Measurements from ENCODE around the gene AKAP13. TPM values are rescaled to one million over a fixed set of nuclear protein-coding genes. Genes with fewer than 3 reads are reported as not detected.

AKAP13 gene
- total and polyA plus RNA-seq, 2 of the 8 experiments (the other 6 are each of a cell fraction or from before 2014, with no cell fraction given), result 14.0 to 46.2 TPM

DNA sequence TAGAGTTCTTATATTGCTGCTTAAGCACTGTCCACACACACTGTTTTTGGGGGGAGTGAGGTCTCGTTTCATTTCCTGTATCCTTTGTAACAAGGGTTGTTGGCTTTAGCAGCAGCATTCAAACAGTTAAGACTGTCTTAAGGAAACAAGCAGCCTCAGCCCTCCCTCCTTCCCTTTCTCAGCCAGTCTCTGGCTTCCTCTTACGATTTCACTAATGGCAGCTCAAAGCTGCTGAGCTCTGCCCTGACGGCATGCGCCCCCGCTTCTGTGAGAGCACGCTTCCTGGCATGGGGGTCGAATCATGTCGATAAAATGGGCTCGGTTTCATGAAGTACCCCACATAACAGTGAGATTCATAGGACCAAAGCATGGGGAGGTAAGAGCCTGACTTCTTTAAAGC, 309.3 kb downstream of the AKAP13 start:
- Histone ChIP-seq H3K18ac (ENCODE audit: extremely low read depth, low read length) (peak overlapping the region; percentile 63; the same call in 1 of the 2 replicates), H3K27me3 (replicated peaks in 1 of 4; ENCODE audit: control insufficient read depth in 3 of 4, extremely low read depth in 1 of 4, insufficient read depth in 3 of 4, low read length in 3 of 4) (no peaks in the 10 kb centered on the region), H2BK15ac (ENCODE audit: low read length) (no peak overlapping the region), H2BK120ac (replicated peaks; ENCODE audit: low read depth, low read length) (no peak overlapping the region), H3K23ac (ENCODE audit: insufficient read length) (no peak overlapping the region), H4K91ac (replicated peaks; ENCODE audit: insufficient read length, low read length) (no peak overlapping the region), H3K4me3 (ENCODE audit: extremely low read depth in 1 of 4, insufficient read depth in 2 of 4, low read depth in 3 of 4, low read length in 4 of 4) (peak overlapping the region in 1 of 4 experiments; percentile 37; a peak in 3 of 8 replicates), H3K23me2 (ENCODE audit: low read depth, low read length) (no peaks in the 10 kb centered on the region; the same call in 1 of the 2 replicates), H3K9me3 (ENCODE audit: insufficient read depth in 2 of 2, low read depth in 1 of 2, low read length in 1 of 2) (no peaks in the 10 kb centered on the region), H4K5ac (ENCODE audit: insufficient read length, low read depth, low read length) (peak overlapping the region; percentile 54), H2AK5ac (ENCODE audit: low read depth, low read length) (no peak overlapping the region), H3K79me1 (ENCODE audit: low read depth, low read length) (no peaks in the 10 kb centered on the region), H3K4me2 (ENCODE audit: insufficient read depth in 1 of 2, low read depth in 2 of 2, low read length in 2 of 2) (peak overlapping the region; percentile 53 to 59; a peak in 3 of 4 replicates), H3K79me2 (ENCODE audit: control insufficient read depth in 1 of 2, insufficient read depth in 2 of 2, low read length in 2 of 2) (no peaks in the 10 kb centered on the region), H2AFZ (ENCODE audit: low read length) (0 out of 2 replicates have a peak overlapping the region, but pooled peaks have one; percentile 73), H3K4me1 (replicated peaks in 1 of 4; ENCODE audit: control insufficient read depth in 3 of 4, insufficient read depth in 4 of 4, low read length in 3 of 4) (peaks cover 0 to 6% (median 6%) of the 10 kb centered on the region in 4 experiments; a peak in 4 of 7 replicates), H2BK5ac (ENCODE audit: low read depth, low read length) (no peak overlapping the region), H3K9ac (replicated peaks in 1 of 4; ENCODE audit: extremely low read depth in 1 of 4, low read depth in 3 of 4, low read length in 3 of 4) (0 out of 7 replicates have a peak overlapping the region, but pooled peaks of 2 of the 4 experiments have one; percentile 30 to 43), H3K27ac (ENCODE audit: low read depth, low read length) (peak overlapping the region; percentile 51), H3K4ac (replicated peaks; ENCODE audit: insufficient read length, low read depth, low read length) (no peak overlapping the region), H4K8ac (ENCODE audit: extremely low read depth, insufficient read depth, low read length) (peak overlapping the region; percentile 31; the same call in 1 of the 2 replicates), H3K14ac (ENCODE audit: insufficient read length) (no peak overlapping the region), H2BK12ac (ENCODE audit: low read depth, low read length) (no peak overlapping the region), H4K20me1 (replicated peaks in 1 of 2; ENCODE audit: control insufficient read depth in 1 of 2, insufficient read depth in 2 of 2, low read length in 2 of 2) (no peaks in the 10 kb centered on the region), H3K56ac (replicated peaks; ENCODE audit: insufficient read length, low read depth, low read length) (no peak overlapping the region), H2BK20ac (ENCODE audit: low read length) (no peak overlapping the region), H3K36me3 (ENCODE audit: control insufficient read depth in 2 of 4, insufficient read depth in 4 of 4, low read length in 3 of 4) (peaks cover 3 to 26% (median 9%) of the 10 kb centered on the region in 4 experiments; a peak in 7 of 8 replicates)
- FAIRE-seq (peak; percentile 71), DNase-seq (ENCODE audit: low read depth in 1 of 2, low spot score in 2 of 2) (peak; percentile 52 to 59)
- POLR2A ChIA-PET (ENCODE audit: partially characterized antibody), result no interaction called here
- WGBS, 2 experiments (ENCODE audit: extremely low coverage in 1 of 2, insufficient coverage in 1 of 2, insufficient read length in 1 of 2, insufficient replicate concordance in 2 of 2, low coverage in 1 of 2, low lambda C conversion rate in 2 of 2, missing lambda C conversion rate in 1 of 2), result 26% methylated on average over 9 of the region's 9 CpGs; no CpG with 5 or more reads in 1 of the 2 experiments
- CTCF ChIA-PET (ENCODE audit: partially characterized antibody), result interaction anchor here (0.6 to 1.4 kb wide), 3 partner anchors 15 to 192 kb away, joined by 3 read pairs; no protein-coding TSS in a partner anchor
- TF ChIP-seq YY1 (IDR thresholded peaks at IDR 0.05; ENCODE audit: low read depth, low read length), result no peak
- no peak for TF ChIP-seq GTF2F1 (IDR thresholded peaks at IDR 0.05; ENCODE audit: borderline replicate concordance, low read depth, low read length)
- no peak for TF ChIP-seq TAF7 (optimal IDR thresholded peaks at IDR 0.05; ENCODE audit: borderline replicate concordance, low read depth, low read length)
- no peak for TF ChIP-seq HDAC2 (IDR thresholded peaks at IDR 0.05; ENCODE audit: borderline replicate concordance in 1 of 2, low read depth in 2 of 2, low read length in 2 of 2)
- TF ChIP-seq POLR2AphosphoS5 (IDR thresholded peaks at IDR 0.05; ENCODE audit: low read depth, low read length), result peak; percentile 46; the same call in 1 of the 2 replicates
- no peak for TF ChIP-seq KDM5A (IDR thresholded peaks at IDR 0.05; ENCODE audit: low read length)
- TF ChIP-seq SP1 (IDR thresholded peaks at IDR 0.05; ENCODE audit: low read depth, low read length), result no peak
- no peak for TF ChIP-seq RNF2 (IDR thresholded peaks at IDR 0.05; ENCODE audit: borderline replicate concordance, low read depth, low read length, missing control alignments, poor library complexity, severe bottlenecking)
- TF ChIP-seq CEBPB (IDR thresholded peaks at IDR 0.05; ENCODE audit: low read depth, low read length), result no peak
- TF ChIP-seq JUND (IDR thresholded peaks at IDR 0.05; ENCODE audit: low read length), result no peak
- TF ChIP-seq RXRA (IDR thresholded peaks at IDR 0.05; ENCODE audit: insufficient read depth, low read depth, low read length), result no peak
- no peak for TF ChIP-seq MAFK (IDR thresholded peaks at IDR 0.05; ENCODE audit: low read depth, low read length)
- peak in 1 of 2 experiments; percentile 23; a peak in 1 of 3 replicates for TF ChIP-seq POLR2A (IDR thresholded peaks at IDR 0.05; ENCODE audit: control extremely low read depth in 1 of 2, low read depth in 2 of 2, low read length in 2 of 2)
- TF ChIP-seq FOSL1 (IDR thresholded peaks at IDR 0.05; ENCODE audit: insufficient read depth, low read depth, low read length), result no peak

All from H1 (cell line).